Progenitor cell of endocrine pancreas (in vitro differentiated cells): ENCODE measurements around the gene TIE1. TPM values are rescaled to one million over a fixed set of nuclear protein-coding genes. Genes with fewer than 3 reads are reported as not detected.

Experiments used
- DNase-seq: peaks from one replicate; pipeline ENCODE4 v3.0.0; 2021; ENCODE audit warnings: low spot score; ENCODE audit not compliant: unreplicated experiment
- H3K27ac Mint-ChIP-seq: 2 replicates; pipeline ENCODE4 v1.8.0; 2021; ENCODE audit warnings: mild to moderate bottlenecking, moderate library complexity, mixed read lengths
- H3K27me3 Mint-ChIP-seq: 2 replicates; pipeline ENCODE4 v1.8.0; 2021; ENCODE audit warnings: mixed read lengths
- H3K36me3 Mint-ChIP-seq: 2 replicates; pipeline ENCODE4 v1.8.0; 2022; ENCODE audit warnings: mixed read lengths; ENCODE audit not compliant: insufficient read depth
- H3K4me1 Mint-ChIP-seq: 2 replicates; pipeline ENCODE4 v1.8.0; 2021; ENCODE audit warnings: low read depth, mixed read lengths
- H3K4me3 Mint-ChIP-seq: 2 replicates; pipeline ENCODE4 v1.8.0; 2021; ENCODE audit warnings: low read depth, mild to moderate bottlenecking, moderate library complexity, mixed read lengths
- H3K9me3 Mint-ChIP-seq: 2 replicates; pipeline ENCODE4 v1.8.0; 2021; ENCODE audit warnings: low read depth, mixed read lengths
- CTCF ChIP-seq: fragments of 200-600 bp; sonication (generic); IDR thresholded peaks from one replicate; pipeline ENCODE4 v1.5.0; 2021; ENCODE audit warnings: antibody characterized with exemption, mild to moderate bottlenecking; ENCODE audit not compliant: unreplicated experiment
- total RNA-seq: library from RNA; stranded (reverse); gene quantifications from 2 replicates; pipeline ENCODE4 v1.2.1, GENCODE V29; 2021

The TIE1 gene
- total RNA-seq, 1 donor from 2014 or later, result 1.2 TPM

GRCh38 chr1:43255438-43256210 is 45.2 kb upstream of the TIE1 start:
- Mint-ChIP-seq H3K27ac (no peak overlapping the region), H3K9me3 (peaks cover 16% of the 10 kb centered on the region)
- DNase-seq, result no peak

GRCh38 chr1:43256675-43257570 is 43.9 kb upstream of the TIE1 start:
- Mint-ChIP-seq H3K27me3 (peaks cover 7% of the 10 kb centered on the region), H3K4me3 (no peak overlapping the region), H3K9me3 (peaks cover 17% of the 10 kb centered on the region), H3K27ac (no peak overlapping the region), H3K4me1 (no peaks in the 10 kb centered on the region), H3K36me3 (peaks cover 12% of the 10 kb centered on the region)
- DNase-seq, result no peak
- TF ChIP-seq CTCF, result no peak

More at GRCh38 chr1:43255438-43256210, 45.2 kb upstream of the TIE1 start:
- Mint-ChIP-seq H3K27me3 (peaks cover 7% of the 10 kb centered on the region), H3K36me3 (peaks cover 7% of the 10 kb centered on the region), H3K4me3 (no peak overlapping the region), H3K4me1 (no peaks in the 10 kb centered on the region)
- no peak for TF ChIP-seq CTCF

- Mint-ChIP-seq H3K4me1 (no peaks in the 10 kb centered on the region), H3K9me3 (peaks cover 27% of the 10 kb centered on the region), H3K36me3 (peaks cover 17% of the 10 kb centered on the region), H3K4me3 (no peak overlapping the region), H3K27ac (no peak overlapping the region), H3K27me3 (peaks cover under 1% of the 10 kb centered on the region)
- TF ChIP-seq CTCF, result no peak
- no peak for DNase-seq
Measured at GRCh38 chr1:43258370-43258769, 42.4 kb upstream of the TIE1 start.

- Mint-ChIP-seq H3K9me3 (peaks cover 32% of the 10 kb centered on the region), H3K4me3 (no peak overlapping the region), H3K27ac (no peak overlapping the region), H3K27me3 (no peaks in the 10 kb centered on the region), H3K36me3 (peaks cover 15% of the 10 kb centered on the region), H3K4me1 (peaks cover 26% of the 10 kb centered on the region)
- TF ChIP-seq CTCF, result no peak
- no peak for DNase-seq
Measured at GRCh38 chr1:43265431-43265830, 35.4 kb upstream of the TIE1 start.

GRCh38 chr1:43266881-43267280 is 33.9 kb upstream of the TIE1 start:
- DNase-seq, result no peak
- Mint-ChIP-seq H3K27ac (no peak overlapping the region), H3K27me3 (no peaks in the 10 kb centered on the region), H3K36me3 (peaks cover 15% of the 10 kb centered on the region), H3K9me3 (peaks cover 23% of the 10 kb centered on the region), H3K4me1 (peaks cover 37% of the 10 kb centered on the region), H3K4me3 (no peak overlapping the region)
- TF ChIP-seq CTCF, result no peak
